ENCODE measurements around the gene XAB2.

Gene XAB2

DNA sequence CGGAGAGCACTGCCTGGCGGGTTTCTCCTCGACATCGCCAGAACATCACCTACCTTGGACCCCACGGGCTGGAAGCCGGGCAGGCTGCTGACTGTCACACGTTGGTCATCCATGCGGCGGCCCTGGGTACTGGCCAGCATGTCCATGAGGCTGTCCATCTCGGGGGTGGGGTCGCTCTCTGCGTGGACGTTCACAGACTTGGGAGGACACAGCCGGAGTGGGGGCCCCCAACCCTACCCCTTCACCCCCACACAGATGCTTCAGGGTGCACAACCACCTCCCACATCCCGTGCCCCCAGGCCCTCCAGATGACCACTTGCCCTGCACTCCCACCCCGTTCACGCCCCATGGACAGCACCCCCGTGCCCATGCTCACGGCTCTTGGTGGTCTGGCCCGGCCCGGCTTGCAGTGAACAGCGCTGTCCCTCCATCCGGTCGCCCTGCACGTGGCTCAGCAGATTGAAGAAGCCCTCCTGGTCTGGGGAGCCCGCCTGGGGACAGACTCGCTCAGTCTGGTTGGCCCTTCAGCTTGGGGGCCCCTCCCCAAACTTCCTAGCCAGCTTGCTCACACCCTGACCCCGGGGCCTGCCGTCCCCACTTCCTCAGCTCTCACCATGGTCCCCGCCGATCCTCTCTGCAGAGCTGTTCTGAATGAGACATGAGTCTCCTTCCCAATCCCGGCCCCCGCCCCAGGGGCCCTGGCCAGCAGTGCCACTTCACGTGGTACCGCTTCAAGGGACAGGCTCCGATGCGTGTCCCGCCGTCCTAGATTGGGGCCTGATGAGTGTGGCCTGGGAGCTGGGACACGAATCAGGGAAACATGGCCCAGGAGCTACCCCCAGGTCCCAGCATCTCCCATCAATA is 3.2 kb upstream of the XAB2 start:
- DNase-seq, result no peak

DNA sequence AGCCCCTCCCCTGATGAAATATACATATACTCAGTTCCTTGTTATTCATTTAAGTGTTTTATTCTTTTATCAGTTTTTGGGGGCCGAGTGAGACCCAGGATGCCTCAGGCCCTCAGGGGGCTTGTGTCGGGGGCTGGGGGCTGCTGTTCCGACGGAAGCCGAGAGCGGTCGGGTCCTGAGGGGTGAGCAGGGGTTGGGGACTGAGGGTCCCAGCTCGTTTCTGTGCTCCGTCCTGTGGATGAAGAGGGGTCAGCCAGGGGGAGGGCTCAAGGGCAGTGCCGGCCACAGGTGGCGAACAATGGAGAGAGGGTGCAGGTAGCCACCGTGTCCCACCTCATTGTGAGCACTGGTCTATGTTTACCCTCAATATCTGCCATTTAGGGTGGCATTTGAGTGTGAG is 2.2 kb upstream of the XAB2 start:
- DNase-seq, result no peak

DNA sequence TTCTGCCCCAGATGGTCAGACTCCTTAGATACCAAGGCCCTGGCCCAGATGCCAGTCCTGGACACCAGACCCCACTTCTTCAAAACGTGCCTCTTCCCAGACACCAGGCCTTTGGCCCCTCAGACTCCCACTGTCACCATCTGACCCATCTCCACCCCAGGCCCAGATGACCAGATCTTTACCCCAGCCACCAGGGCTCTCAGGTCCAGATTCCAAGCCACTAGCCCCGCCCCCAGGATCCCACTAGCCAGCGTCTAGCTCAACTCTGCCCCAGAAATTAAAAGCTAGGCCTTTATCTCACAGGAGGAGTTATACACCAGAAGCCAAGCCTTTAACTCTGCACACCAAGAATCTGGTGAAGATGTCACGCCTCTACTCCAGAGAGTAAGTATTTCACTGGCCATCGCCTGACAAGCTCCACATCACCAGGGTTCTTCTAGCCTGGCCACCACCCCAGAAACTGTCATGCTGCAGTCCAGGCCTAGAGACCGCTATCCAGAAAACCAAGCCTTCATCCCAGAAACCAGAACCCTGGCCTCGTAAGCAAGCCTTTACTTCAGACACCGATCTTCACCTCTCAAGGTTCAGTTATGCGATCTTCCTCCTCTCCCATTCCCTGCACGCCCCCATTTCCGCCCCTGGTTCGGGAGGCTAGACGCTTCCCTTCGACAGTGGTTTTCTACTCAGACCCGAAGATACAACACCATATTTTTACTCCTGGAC is 595 bp downstream of the XAB2 start:
- no peak for DNase-seq

DNA sequence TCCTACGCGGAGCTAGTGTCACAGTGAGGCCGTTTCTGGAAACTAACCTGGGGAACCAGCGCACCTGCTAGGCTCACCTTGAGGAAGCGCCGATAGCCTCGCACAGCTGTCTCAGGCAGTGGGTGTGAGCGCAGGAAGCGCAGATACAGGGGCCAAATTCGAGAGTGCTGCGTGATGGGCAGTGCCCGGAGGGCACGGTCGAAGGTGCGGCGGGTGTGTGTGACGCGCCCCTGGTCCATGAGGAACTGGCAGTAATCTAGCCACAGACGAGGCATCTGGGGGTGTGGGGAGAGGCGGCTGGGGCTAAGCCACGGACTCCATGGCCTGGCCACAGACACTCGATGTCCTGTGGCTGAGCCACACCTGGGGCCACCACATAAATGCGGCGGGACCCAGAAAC is 2.2 kb downstream of the XAB2 start:
- DNase-seq, result no peak

DNA sequence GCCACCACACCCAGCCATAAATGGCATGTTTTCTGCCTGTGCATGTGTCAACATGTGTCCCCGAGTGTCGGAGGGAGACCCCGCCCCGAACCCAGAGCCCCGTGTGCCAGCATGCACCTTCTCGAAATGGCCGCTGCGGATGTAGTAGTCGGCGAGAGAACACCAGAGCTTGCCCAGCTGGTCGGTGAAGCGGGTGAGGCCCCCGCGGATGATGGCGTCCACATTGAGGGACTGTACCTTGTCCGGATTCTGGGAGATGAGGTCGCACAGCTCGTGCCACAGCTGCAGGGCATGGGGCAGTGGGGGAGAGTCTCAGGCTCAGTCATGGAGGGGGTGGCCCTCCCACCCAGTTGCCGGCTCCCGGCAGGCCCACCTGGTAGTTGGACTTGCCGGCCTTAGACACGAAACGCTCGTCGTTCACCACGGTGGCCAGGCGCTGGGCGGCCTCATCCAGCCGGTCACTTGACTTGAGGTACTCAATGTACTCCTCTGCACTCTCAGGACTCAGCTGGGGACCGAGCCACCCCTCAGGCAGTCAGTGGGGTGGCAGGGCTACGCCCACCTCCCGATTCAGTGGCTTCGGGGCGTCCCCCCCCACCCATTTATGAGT is 3.5 kb downstream of the XAB2 start:
- no peak for DNase-seq

DNA sequence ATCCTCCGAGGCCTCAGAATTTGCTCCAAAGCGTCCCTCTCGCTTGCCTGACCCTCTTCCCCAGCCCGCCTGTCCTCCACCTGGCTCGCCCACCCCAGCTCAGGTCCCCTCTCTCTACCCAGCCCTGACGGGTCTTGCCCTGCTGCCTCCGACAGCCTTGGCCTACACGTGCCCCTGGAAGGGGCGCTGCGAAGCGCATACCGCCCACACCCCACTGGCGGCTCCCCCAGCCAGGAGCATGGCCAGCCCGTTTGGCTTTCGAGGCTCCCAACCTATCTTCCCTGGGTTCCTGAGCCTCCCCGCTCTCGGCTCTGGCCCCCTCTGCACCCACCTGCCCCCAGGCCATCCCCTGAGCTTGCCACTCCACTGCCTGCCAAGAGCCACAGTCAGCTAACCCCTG is 4.5 kb downstream of the XAB2 start:
- DNase-seq, result no peak

DNA sequence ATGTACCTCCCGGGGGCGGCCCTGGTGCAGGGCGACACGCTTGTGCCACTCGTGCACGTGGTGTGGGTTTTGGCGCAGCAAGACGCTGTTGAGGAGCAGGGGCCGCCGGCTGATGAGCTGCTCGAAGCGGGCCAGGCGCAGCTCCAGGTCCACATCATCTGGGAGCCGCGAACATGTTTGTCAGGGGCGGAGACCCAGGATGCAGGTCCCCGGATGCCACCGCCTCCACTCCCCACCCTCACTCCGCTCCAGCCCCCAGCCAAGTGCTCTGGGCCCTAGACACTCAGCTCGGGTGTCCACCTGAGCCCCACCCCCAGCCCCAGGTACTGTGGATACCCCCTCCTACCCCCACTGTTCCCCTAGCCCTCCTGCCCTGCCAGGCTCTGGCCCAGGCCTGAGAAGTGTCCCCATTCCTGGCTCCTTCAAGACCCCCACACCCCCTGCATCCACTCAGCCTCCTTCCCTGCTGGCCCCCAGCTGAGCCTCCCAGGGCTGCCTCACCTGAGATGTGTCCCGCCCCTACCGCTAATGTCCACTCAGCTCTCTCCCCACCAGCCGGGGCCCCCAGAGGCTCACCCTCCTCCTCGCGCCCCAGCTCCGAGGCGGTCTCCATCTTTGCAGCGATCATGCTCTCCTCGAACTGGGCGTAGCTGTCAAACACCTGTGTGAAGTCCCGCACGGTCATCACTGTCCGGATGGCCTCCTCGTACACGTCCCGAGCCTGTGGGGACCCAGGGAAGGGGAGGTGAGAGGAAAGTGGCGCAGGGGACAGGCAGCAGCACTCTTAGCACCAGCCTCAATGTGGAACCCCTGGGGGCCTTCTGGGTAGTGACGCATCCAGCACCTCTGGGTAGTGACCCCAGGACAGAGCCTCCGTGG is 5.4 kb downstream of the XAB2 start:
- no peak for DNase-seq

DNA sequence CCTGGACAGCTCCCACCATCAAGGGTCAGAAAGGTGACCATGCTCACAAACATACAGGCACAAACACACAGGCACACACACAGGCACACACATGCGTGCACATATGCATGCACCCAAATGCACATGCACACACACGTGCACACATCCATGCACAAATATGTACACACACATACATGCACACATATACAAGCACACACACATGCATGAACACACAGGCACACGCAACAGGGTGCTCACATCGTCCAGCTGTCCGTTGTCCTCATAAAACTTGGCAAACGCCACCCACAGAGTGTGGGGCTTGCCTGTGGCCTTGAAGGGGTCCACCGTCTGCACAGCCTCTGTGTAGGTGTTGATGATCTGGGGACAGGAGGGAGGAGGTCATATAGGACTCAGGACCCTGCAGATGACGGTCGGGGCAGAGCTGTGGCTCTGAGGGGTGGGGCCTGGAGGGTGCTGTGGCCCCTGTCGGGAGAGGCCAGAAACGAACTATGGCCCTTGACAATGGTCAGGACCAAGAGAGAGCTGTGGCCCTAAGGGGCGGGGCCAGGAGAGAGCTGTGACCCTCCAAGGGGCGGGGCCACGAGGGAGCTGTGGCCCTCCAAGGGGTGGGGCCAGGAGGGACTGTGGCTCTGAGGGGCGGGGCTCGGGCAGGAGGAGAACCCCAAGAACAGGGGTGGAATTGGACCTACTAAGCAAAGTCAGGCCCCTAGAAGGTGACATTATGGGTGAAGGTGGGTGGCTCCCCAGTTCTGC is 6.2 kb downstream of the XAB2 start:
- no peak for DNase-seq

DNA sequence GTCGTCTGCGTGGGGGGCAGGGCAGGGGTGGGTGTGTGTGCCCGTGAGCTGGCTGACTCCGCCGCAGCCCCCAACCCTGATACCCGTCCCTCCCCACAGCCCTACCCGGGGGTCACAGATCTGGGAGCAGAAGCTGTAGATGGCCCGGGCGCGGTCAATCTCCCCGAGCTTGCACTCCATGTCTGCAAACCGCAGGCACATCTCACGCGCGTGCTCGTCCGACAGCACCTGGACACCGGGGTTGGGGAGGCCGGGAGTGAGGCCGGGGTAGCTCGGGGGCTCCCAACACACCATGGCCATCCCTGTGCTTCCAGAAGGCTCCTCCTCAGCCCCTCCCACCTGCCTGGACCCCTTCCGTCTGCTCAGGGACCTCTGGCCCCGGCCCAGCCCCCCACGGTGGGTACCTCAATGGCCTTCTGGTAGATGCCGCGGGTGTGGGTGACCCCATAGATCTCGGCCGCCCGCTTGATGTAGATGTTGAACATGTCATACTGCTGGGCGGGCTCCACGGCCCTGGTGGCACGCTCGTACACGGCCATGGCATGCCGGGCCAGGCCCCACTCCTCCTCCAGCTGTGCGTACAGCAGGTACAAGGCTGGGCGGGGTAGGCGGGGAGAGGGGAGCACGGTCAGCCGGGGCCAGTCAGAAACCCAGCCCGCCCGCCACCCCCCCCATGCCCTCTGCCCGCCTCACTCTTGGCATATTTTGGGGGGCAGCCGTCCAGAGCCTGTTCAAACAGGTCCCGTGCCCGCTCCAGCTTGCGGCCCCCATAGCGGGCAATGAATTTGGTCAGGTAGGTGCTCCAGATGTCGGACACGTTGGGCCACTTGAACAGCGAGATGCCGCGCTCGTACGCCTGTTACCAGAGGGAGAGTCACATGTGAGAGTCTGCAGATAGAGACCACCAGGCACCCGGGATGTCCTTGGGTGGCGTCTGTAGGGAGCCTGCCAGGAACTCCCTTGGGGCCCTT is 8.6 kb downstream of the XAB2 start:
- no peak for DNase-seq

DNA sequence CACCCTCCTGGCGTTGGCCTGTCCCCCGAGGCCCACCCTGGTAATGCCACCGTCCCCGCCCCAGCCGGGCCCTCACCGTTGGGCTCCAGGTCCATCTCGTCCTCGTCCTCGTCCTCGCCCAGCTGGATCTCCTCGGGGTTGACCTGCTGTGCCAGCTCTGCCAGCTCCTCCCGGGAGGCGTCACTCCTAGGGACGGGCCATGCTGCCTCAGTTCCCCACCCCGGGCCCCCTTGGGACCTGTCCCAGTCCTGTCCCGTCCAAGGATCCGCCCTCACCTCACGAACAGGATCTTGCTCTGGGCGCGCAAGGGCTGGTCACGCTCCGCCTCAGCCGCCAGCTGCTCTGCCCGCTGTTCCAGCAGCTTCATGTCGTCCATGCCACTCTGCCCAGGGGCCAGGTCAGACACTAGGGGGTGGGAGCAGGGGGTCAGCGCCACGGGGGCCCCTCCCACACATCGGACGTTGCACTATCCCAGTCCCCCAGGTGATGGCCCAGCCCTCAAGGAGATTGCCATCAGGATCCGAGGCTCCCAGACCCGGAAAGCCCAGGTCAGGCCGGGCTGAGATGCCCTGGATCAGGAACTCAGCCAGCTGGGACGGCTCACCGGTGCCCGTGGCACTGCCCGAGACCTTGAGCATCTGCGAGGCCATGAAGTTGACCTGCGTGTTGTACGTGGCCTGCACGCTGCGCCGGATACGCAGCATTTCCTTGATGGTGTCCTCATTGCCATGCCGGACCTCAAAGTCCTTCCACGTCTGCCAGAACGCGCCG is 9.5 kb downstream of the XAB2 start:
- DNase-seq, result no peak

DNA sequence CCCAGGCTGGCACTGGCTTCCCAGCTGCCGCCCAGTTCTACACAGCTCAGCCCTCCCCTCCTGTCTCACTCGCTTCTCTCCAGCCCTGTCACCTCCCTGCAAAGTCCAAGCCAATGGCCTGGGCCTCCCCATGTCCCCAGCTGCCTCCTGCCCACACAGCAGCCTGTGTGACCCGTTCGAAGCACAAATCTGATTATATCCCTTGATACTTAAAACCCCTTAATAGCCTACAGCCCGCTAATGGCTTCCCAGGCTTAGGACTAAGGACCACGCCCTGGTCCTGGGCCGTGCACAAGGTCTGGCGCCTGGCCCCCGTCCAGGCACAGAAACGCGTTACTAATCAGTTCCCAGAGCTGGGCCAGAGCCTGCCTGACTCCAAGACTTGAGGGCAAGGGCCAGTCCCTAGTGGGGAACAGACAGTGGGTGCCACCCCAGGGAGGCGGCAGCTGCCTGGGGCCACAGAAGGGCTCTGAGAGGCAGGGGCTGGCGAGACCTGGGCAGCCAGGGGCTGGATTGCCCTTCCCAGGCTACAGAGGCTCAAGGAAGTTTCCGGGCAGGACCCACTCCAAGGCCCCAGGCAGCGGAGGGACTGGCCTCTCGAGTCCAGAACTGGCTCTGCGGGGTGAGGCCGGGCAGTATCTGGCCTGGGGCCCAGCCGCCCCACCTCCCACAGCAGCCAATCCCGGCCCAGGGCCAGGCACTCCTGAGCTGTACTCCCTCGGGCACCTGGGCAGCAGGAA is 10.4 kb downstream of the XAB2 start:
- DNase-seq, result no peak

DNA sequence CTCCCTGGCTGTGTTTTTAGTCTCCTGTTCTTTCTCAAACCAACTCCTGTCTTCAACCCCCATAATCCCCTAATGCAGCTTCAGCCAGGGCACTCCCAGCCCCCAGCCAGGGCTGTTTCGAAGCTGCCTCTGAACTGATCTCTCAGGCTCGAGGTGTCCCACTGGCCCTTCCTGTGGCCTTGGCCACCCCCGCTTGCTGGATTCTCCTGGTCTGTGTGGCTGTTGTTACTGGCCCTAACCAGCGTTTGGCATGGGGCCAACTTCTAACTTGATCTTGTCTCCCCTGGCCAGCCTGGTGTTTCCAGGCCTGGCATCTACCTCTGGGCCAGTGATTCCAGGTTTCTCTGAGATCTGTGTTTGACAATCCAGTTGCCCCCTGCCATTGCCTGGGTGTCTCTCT is 11.0 kb downstream of the XAB2 start:
- no peak for DNase-seq

DNA sequence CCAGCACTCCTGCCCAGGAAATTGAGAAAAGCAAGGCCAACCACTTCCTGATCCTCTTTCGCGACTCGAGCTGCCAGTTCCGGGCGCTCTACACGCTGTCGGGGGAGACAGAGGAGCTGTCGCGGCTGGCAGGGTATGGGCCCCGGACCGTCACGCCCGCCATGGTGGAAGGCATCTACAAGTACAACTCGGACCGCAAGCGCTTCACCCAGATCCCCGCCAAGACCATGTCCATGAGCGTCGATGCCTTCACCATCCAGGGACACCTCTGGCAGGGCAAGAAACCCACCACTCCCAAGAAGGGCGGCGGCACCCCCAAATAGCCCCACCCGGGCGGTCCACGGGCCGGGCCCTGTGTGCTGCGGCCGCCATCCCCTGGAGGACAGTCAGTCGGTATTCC is 11.6 kb downstream of the XAB2 start:
- no peak for DNase-seq

DNA sequence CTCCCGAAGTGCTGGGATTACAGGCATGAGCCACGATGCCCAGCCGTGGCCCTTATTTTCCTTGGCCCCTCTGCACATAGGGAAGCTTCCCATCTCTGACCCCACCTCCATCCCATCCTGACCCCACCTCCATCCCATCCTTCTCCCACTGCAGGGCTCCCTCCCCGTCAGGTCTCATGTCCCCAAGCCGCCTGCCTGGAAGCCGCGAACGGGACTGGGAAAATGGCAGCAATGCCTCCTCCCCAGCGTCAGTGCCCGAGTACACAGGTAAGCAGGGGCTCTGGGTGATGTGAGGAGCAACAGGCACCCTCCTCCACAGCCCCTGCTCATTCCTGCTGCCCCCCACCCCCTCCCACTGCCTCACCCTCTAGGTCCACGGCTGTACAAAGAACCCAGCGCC is 12.2 kb downstream of the XAB2 start:
- DNase-seq, result no peak

DNA sequence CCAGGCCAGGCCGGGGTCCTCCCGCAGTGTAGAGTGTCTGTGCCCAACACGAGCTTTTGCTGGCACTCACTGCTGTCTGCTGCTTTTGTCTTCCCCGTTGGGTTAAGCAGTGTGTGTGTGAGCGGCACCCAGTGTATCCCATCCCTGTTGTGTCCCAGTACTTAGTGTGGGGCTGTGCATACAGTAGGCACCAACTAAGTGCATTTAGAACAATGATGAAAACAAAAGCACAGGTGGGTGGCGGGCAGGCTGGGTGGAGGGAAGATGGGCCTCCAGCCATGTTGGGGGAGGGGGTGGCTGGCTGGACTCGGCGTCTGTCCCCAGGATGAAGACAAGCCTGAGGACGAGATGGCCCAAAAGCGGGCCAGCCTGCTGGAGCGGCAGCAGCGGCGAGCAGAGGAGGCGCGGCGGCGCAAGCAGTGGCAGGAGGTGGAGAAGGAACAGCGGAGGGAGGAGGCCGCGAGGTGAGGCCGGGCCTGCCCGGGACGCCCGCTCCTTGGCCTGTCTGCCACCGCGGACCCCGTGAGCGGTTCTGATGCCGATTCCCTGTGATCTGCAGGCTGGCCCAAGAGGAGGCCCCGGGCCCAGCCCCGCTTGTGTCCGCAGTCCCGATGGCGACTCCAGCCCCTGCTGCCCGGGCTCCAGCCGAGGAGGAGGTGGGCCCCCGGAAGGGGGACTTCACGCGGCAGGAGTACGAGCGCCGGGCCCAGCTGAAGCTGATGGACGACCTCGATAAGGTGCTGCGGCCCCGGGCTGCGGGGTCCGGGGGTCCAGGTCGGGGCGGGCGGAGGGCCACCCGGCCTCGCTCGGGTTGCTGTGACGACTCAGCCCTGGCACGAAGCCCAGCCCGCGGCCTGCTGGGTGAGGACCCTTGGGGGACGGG is 14.2 kb downstream of the XAB2 start:
- no peak for DNase-seq

DNA sequence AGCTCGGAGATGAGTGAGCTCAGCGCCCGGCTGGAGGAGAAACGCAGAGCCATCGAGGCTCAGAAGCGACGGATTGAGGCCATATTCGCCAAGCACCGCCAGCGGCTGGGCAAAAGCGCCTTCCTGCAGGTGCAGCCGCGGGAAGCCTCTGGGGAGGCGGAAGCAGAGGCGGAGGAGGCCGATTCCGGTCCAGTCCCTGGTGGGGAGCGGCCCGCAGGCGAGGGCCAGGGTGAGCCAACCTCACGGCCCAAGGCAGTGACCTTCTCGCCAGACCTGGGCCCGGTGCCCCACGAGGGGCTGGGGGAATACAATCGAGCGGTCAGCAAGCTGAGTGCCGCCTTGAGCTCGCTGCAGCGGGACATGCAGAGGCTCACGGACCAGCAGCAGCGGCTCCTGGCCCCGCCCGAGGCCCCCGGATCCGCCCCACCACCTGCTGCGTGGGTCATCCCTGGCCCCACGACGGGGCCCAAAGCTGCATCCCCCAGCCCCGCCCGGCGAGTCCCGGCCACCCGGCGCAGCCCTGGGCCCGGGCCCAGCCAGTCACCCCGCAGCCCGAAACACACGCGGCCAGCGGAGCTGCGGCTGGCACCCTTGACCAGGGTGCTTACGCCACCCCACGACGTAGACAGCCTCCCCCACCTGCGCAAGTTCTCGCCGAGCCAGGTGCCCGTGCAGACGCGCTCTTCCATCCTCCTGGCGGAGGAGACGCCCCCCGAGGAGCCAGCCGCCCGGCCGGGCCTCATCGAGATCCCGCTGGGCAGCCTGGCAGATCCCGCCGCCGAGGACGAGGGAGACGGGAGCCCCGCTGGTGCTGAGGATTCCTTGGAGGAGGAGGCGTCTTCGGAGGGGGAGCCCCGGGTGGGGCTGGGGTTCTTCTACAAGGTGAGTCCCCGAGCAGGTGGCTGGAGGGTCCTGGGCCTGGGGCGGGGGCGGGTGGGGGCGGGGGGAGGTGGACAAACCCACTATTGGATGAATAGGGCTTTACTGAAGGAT is 16.8 kb downstream of the XAB2 start:
- no peak for DNase-seq
